Measurements from ENCODE around the gene WDR36.

DNA sequence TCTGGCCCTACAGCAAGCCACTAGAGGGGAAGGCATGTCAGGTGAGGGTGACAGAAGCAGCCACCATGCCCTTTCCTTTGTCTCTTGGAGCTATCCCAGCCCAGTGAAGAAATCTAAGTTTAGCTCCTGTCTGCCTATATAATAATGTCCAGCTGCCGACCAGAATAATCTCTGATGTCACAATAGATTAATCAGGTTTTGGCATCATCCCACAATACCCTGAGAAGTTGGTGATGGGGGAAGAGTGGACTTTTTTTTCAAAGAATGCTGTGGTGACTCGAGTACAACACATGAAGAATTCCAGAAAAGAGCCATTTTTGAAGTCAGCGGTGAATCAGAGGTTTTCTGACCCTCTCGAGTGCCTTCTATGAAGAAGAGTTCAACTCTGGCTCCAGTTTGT, 22.3 kb upstream of the WDR36 start:
- TF ChIP-seq, protein P1, sequence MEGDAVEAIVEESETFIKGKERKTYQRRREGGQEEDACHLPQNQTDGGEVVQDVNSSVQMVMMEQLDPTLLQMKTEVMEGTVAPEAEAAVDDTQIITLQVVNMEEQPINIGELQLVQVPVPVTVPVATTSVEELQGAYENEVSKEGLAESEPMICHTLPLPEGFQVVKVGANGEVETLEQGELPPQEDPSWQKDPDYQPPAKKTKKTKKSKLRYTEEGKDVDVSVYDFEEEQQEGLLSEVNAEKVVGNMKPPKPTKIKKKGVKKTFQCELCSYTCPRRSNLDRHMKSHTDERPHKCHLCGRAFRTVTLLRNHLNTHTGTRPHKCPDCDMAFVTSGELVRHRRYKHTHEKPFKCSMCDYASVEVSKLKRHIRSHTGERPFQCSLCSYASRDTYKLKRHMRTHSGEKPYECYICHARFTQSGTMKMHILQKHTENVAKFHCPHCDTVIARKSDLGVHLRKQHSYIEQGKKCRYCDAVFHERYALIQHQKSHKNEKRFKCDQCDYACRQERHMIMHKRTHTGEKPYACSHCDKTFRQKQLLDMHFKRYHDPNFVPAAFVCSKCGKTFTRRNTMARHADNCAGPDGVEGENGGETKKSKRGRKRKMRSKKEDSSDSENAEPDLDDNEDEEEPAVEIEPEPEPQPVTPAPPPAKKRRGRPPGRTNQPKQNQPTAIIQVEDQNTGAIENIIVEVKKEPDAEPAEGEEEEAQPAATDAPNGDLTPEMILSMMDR (conservative IDR thresholded peaks at IDR 0.05; ENCODE audit: low read length), result no peak
- no peak for TF ChIP-seq EZH2phosphoT487 (IDR thresholded peaks at IDR 0.05; ENCODE audit: borderline replicate concordance)

Measured in Loucy (cell line).